ENCODE measurements around the gene TSPAN9. TPM values are rescaled to one million over a fixed set of nuclear protein-coding genes. Genes with fewer than 3 reads are reported as not detected.

TSPAN9 gene
- total RNA-seq, 1 experiment from 2014 or later: 7.7 TPM

GRCh38 chr12:3038166-3038565 lies 39.0 kb upstream of the TSPAN9 start:
- no peak overlapping the region for H3K4me3 ChIP-seq (ENCODE audit: low read depth in 2 of 2, low read length in 2 of 2)
- no peaks in the 10 kb centered on the region for H3K9me3 ChIP-seq (ENCODE audit: control insufficient read depth, insufficient read depth, low read depth, low read length)
- DNase-seq (ENCODE audit: low read depth, low spot score): no peak
- ATAC-seq: no peak
- H3K36me3 ChIP-seq (ENCODE audit: control insufficient read depth, insufficient read depth, low read length): no peaks in the 10 kb centered on the region
- TF ChIP-seq CTCF (IDR thresholded peaks at IDR 0.05): no peak
- no peak for TF ChIP-seq SIN3A (IDR thresholded peaks at IDR 0.05; ENCODE audit: borderline replicate concordance, insufficient read depth, low read depth, low read length)
- no peak for TF ChIP-seq REST (IDR thresholded peaks at IDR 0.05; ENCODE audit: insufficient read depth in 1 of 2, low read depth in 2 of 2, low read length in 1 of 2)
- TF ChIP-seq POLR2AphosphoS5 (IDR thresholded peaks at IDR 0.05; ENCODE audit: low read depth, low read length): no peak
- no peaks in the 10 kb centered on the region for H3K27me3 ChIP-seq (ENCODE audit: control insufficient read depth, insufficient read depth, low read length)
- BruUV-seq (replicated peaks): no TSS peak
- ChIA-PET POLR2A (no interaction called here), CTCF (no interaction called here)
- in situ Hi-C loops (cut with HindIII; ENCODE audit: low pct_unique_long_range_greater_than_20kb, low sequenced_read_pairs): no loop called here
- intact Hi-C loops (cut with micrococcal nuclease; ENCODE audit: unreplicated experiment): no loop called here
- no peak overlapping the region for H3K27ac ChIP-seq (ENCODE audit: low read length)
- no peaks in the 10 kb centered on the region for H3K4me1 ChIP-seq (ENCODE audit: control insufficient read depth, insufficient read depth, low read length)

GRCh38 chr12:3038926-3039510 lies 38.2 kb upstream of the TSPAN9 start:
- Histone ChIP-seq H3K4me1 (ENCODE audit: control insufficient read depth, insufficient read depth, low read length) (no peaks in the 10 kb centered on the region), H3K4me3 (ENCODE audit: low read depth in 2 of 2, low read length in 2 of 2) (no peak overlapping the region), H3K36me3 (ENCODE audit: control insufficient read depth, insufficient read depth, low read length) (no peaks in the 10 kb centered on the region), H3K9me3 (ENCODE audit: control insufficient read depth, insufficient read depth, low read depth, low read length) (no peaks in the 10 kb centered on the region), H3K27ac (ENCODE audit: low read length) (no peak overlapping the region), H3K27me3 (ENCODE audit: control insufficient read depth, insufficient read depth, low read length) (no peaks in the 10 kb centered on the region)
- in situ Hi-C loops (cut with HindIII; ENCODE audit: low pct_unique_long_range_greater_than_20kb, low sequenced_read_pairs): no loop called here
- CTCF ChIA-PET: no interaction called here
- POLR2A ChIA-PET: no interaction called here
- no TSS peak for BruUV-seq (replicated peaks)
- TF ChIP-seq REST (IDR thresholded peaks at IDR 0.05; ENCODE audit: insufficient read depth in 1 of 2, low read depth in 2 of 2, low read length in 1 of 2): no peak
- no peak for TF ChIP-seq TCF7L2 (IDR thresholded peaks at IDR 0.05; ENCODE audit: low read depth, low read length)
- no peak for TF ChIP-seq CTCF (IDR thresholded peaks at IDR 0.05)
- TF ChIP-seq SIN3A (IDR thresholded peaks at IDR 0.05; ENCODE audit: borderline replicate concordance, insufficient read depth, low read depth, low read length): no peak
- TF ChIP-seq POLR2AphosphoS5 (IDR thresholded peaks at IDR 0.05; ENCODE audit: low read depth, low read length): no peak
- intact Hi-C loops (cut with micrococcal nuclease; ENCODE audit: unreplicated experiment): no loop called here
- ATAC-seq (no peak), DNase-seq (ENCODE audit: low read depth, low spot score) (no peak)
